Fibroblast of the aortic adventitia (primary cell): ENCODE results near the gene FOXL2NB. TPM values are rescaled to one million over a fixed set of nuclear protein-coding genes. Genes with fewer than 3 reads are reported as not detected.
A peak's percentile ranks its signal among the peaks of the same experiment; 100 is the strongest.

Source experiments
- DNase-seq: peaks from one replicate; pipeline ENCODE4 v3.0.0-alpha.2; 2010; ENCODE audit warnings: low read depth
- H3K4me3 ChIP-seq: 2 replicates; pipeline ENCODE4 v1.5.1; 2011; ENCODE audit warnings: low read depth, mild to moderate bottlenecking, control low read depth, low read length, moderate library complexity
- total RNA-seq: library from RNA; depleted of rRNA; stranded (reverse); fragments of >200 nt; gene quantifications from 2 replicates; pipeline ENCODE4 v1.2.3, GENCODE V29; 2012; ENCODE audit warnings: low replicate concordance
- TF ChIP-seq, protein P1 (sequence below): IDR thresholded peaks from 2 replicates; pipeline ENCODE4 v1.5.1; 2011; ENCODE audit warnings: mild to moderate bottlenecking, low read length, control low read depth, inconsistent platforms; ENCODE audit not compliant: insufficient read depth

Gene FOXL2NB
- total RNA-seq, 1 donor = not detected

GRCh38 chr3:138907539-138907938, 39.5 kb upstream of the FOXL2NB start:
- H3K4me3 ChIP-seq = no peak overlapping the region
- no peak for DNase-seq
- TF ChIP-seq, protein P1, sequence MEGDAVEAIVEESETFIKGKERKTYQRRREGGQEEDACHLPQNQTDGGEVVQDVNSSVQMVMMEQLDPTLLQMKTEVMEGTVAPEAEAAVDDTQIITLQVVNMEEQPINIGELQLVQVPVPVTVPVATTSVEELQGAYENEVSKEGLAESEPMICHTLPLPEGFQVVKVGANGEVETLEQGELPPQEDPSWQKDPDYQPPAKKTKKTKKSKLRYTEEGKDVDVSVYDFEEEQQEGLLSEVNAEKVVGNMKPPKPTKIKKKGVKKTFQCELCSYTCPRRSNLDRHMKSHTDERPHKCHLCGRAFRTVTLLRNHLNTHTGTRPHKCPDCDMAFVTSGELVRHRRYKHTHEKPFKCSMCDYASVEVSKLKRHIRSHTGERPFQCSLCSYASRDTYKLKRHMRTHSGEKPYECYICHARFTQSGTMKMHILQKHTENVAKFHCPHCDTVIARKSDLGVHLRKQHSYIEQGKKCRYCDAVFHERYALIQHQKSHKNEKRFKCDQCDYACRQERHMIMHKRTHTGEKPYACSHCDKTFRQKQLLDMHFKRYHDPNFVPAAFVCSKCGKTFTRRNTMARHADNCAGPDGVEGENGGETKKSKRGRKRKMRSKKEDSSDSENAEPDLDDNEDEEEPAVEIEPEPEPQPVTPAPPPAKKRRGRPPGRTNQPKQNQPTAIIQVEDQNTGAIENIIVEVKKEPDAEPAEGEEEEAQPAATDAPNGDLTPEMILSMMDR = no peak

DNA sequence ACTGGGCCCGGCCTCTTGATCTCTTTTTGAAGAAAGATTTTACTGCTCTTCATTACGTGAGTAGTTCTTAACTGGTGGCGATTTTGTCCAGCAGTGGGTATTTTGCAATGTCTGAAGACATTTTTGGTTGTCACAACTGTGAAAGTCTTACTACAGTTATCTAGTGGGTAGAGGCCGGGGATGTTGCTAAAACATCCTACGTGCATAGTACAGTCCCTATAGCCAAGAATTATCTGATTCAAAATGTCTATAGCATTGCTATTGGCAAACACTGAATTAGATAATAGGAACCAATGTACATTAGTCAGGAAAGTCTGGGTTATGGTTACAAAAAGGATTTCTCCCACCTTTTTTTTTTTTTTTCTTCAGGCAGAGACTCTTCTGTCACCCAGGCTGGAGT, 38.2 kb upstream of the FOXL2NB start:
- DNase-seq = no peak
- no peak overlapping the region for H3K4me3 ChIP-seq
- TF ChIP-seq, protein P1 = no peak

GRCh38 chr3:138909904-138910303, 37.1 kb upstream of the FOXL2NB start:
- DNase-seq = no peak
- TF ChIP-seq, protein P1 = no peak
- no peak overlapping the region for H3K4me3 ChIP-seq

DNA sequence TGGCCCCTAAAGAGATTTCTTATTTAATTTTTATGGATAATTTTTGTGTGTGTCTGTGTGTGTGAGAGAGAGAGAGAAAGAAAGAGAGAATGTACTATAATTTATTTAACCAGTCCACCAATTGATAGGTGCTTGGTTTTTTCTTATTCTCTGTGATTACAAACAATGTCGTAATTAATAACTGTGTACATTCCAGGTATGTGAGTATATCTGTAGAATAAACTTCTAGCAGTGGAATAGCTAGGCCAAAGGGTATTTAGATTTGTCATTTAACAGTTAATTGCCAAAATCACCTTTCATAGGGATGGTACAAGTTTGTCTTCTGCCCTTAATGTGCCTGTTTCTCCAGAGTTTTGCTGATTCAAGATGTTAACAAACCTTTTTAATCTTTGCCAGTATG, 35.4 kb upstream of the FOXL2NB start:
- no peak overlapping the region for H3K4me3 ChIP-seq
- TF ChIP-seq, protein P1 = no peak
- DNase-seq = no peak

- DNase-seq = no peak
Measured at GRCh38 chr3:138912237-138912636, 34.8 kb upstream of the FOXL2NB start.

GRCh38 chr3:138913766-138914165, 33.3 kb upstream of the FOXL2NB start:
- TF ChIP-seq, protein P1 = no peak
- DNase-seq = no peak
- no peak overlapping the region for H3K4me3 ChIP-seq

More at GRCh38 chr3:138912237-138912636, 34.8 kb upstream of the FOXL2NB start:
- H3K4me3 ChIP-seq = no peak overlapping the region
- TF ChIP-seq, protein P1 = no peak

GRCh38 chr3:138914870-138915502, 32.0 kb upstream of the FOXL2NB start:
- peak overlapping the region; percentile 64 for H3K4me3 ChIP-seq
- TF ChIP-seq, protein P1 = no peak
- DNase-seq = peak; percentile 57
